Suprapubic skin (tissue), 4 donors: ENCODE measurements around the gene NPHP4. TPM values are rescaled to one million over a fixed set of nuclear protein-coding genes. Genes with fewer than 3 reads are reported as not detected.

Source experiments
- DNase-seq, 2 donors: peaks; one replicate each; pipeline ENCODE4 v3.0.0-alpha.2; 2019; ENCODE audit warnings: low spot score in 2 of 2
- H3K27ac ChIP-seq: fragments of 200-600 bp; sonication (generic); one replicate; pipeline ENCODE4 v1.5.1; 2019
- H3K27me3 ChIP-seq: fragments of 200-600 bp; sonication (generic); one replicate; pipeline ENCODE4 v1.5.1; 2019
- H3K36me3 ChIP-seq: fragments of 200-600 bp; sonication (generic); one replicate; pipeline ENCODE4 v1.5.1; 2019
- H3K4me1 ChIP-seq: fragments of 200-600 bp; sonication (generic); one replicate; pipeline ENCODE4 v1.5.1; 2019
- H3K4me3 ChIP-seq: fragments of 200-600 bp; sonication (generic); one replicate; pipeline ENCODE4 v1.5.1; 2019; ENCODE audit warnings: mild to moderate bottlenecking
- H3K9me3 ChIP-seq: fragments of 200-600 bp; sonication (generic); one replicate; pipeline ENCODE4 v1.5.1; 2019
- EP300 ChIP-seq: sonication (generic); formaldehyde crosslinking; IDR thresholded peaks from one replicate; pipeline ENCODE4 v1.6.1; 2017; ENCODE audit warnings: antibody characterized with exemption
- POLR2A ChIP-seq, 2 donors: fragments of 450-650 bp; IDR thresholded peaks; one replicate each; pipeline ENCODE4 v1.6.1; 2017; ENCODE audit warnings: antibody characterized with exemption in 2 of 2, mild to moderate bottlenecking in 2 of 2, moderate library complexity in 2 of 2
- POLR2AphosphoS5 ChIP-seq, 3 donors: sonication (generic); formaldehyde crosslinking; IDR thresholded peaks; one replicate each; pipeline ENCODE4 v1.6.1; 2017; ENCODE audit warnings: antibody characterized with exemption in 3 of 3
- WGBS: methylation state at CpG from one replicate; pipeline ENCODE4 v1.1.5; 2018; 5-methylcytosine and 5-hydroxymethylcytosine counted together
- total RNA-seq, 4 donors: library from RNA; depleted of rRNA; stranded (reverse); fragments of >200 nt; gene quantifications; one replicate each; pipeline ENCODE4 v1.1.0, GENCODE V29; 2016
- TF ChIP-seq, protein P1 (sequence below), 2 donors: fragments of 200-600 bp in 1 of 2; fragments of 450-650 bp in 1 of 2; sonication (generic) in 1 of 2; IDR thresholded peaks; one replicate each; pipeline ENCODE4 v1.5.1; 2016 to 2019; ENCODE audit warnings: antibody characterized with exemption in 2 of 2, mild to moderate bottlenecking in 1 of 2, moderate library complexity in 1 of 2

The NPHP4 gene
- total RNA-seq, 4 donors from 2014 or later, result 26.3 to 33.7 (median 29.1) TPM

DNA sequence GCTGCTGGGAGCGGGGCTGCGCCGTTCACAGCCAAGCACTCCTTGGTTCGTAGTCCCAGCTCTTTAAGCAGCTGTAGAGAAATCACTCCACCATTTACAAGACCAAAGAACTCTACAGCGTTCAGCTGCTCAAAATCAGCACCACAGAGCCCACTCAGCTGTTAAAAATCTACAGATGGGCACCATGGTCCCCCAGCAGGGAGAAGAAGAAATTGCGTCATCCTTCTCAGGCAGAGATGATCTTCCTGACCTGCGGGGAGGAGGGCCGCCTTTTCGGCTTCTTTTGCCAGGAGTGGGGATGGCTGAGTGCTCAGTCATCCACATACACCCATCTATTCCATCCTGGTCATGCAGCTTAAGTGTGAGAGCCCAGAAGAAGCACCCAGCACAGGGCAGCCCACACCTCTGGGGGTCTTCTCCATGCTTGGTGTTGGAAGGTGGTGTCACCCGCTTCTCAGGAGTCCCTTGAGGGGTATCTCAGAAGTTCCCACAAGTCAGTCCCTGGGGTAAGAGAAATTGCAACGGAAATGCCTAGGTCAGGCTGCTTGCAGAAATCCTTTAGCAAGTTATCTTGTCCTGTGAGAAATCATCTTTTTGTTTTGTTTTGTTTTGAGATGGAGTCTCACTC lies 163.8 kb downstream of the NPHP4 start:
- 70% methylated on average over 11 of the region's 11 CpGs for WGBS
- no peak for DNase-seq
- no peak for TF ChIP-seq POLR2A (IDR thresholded peaks at IDR 0.05)
- TF ChIP-seq, protein P1, sequence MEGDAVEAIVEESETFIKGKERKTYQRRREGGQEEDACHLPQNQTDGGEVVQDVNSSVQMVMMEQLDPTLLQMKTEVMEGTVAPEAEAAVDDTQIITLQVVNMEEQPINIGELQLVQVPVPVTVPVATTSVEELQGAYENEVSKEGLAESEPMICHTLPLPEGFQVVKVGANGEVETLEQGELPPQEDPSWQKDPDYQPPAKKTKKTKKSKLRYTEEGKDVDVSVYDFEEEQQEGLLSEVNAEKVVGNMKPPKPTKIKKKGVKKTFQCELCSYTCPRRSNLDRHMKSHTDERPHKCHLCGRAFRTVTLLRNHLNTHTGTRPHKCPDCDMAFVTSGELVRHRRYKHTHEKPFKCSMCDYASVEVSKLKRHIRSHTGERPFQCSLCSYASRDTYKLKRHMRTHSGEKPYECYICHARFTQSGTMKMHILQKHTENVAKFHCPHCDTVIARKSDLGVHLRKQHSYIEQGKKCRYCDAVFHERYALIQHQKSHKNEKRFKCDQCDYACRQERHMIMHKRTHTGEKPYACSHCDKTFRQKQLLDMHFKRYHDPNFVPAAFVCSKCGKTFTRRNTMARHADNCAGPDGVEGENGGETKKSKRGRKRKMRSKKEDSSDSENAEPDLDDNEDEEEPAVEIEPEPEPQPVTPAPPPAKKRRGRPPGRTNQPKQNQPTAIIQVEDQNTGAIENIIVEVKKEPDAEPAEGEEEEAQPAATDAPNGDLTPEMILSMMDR (IDR thresholded peaks at IDR 0.05), result no peak
- Histone ChIP-seq H3K27ac (no peak overlapping the region), H3K36me3 (no peaks in the 10 kb centered on the region), H3K4me3 (no peak overlapping the region), H3K4me1 (no peaks in the 10 kb centered on the region), H3K9me3 (no peaks in the 10 kb centered on the region), H3K27me3 (peaks cover 24% of the 10 kb centered on the region)

DNA sequence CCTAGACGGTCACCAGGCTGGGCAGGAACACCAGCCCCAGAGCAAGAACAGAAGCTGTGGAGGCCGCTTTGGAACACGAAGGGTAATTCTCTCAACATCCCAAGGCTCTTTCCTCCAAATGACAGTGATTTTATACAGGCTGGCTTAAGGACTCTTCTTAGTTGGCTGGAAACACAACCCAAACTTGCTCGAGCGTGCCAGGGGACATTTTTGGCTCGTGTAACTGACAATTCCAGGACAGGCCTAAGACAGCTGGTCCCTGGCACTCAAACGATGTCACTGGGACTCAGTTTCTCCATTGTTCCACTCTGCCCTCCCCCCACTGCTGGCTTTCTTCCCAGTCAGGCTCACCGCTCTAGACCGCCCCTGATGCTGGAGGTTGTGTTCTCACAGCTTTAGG lies 164.7 kb downstream of the NPHP4 start:
- Histone ChIP-seq H3K27ac (no peak overlapping the region), H3K4me3 (no peak overlapping the region), H3K4me1 (no peaks in the 10 kb centered on the region), H3K36me3 (no peaks in the 10 kb centered on the region), H3K9me3 (no peaks in the 10 kb centered on the region), H3K27me3 (peaks cover 20% of the 10 kb centered on the region)
- 61% methylated on average over 9 of the region's 9 CpGs for WGBS
- TF ChIP-seq POLR2AphosphoS5 (IDR thresholded peaks at IDR 0.05) (no peak), POLR2A (IDR thresholded peaks at IDR 0.05) (no peak), EP300 (no peak)
- TF ChIP-seq, protein P1 (IDR thresholded peaks at IDR 0.05), result no peak
- DNase-seq, result no peak

DNA sequence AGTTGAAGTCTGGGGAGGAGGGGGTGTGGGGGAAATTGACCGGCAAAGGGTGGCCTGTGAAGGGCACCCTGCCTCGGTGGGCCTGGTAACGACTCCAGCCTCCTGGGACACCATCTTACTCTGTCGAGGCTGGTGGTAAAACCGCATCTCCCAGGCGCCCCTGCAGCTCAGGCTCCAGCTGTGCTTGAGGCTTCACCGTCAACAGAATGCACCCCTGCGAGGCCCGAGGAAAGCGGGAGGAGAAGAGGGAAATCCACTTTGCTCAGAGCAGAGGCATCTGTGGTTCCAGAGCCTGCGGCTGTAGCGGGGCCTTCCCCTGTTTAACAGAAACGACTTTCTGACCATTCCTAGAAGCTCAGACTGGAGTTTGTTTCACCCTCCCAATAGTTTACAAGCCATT lies 165.6 kb downstream of the NPHP4 start:
- TF ChIP-seq, protein P1 (IDR thresholded peaks at IDR 0.05), result no peak
- no peak for TF ChIP-seq EP300
- TF ChIP-seq POLR2A (IDR thresholded peaks at IDR 0.05), result no peak
- TF ChIP-seq POLR2AphosphoS5 (IDR thresholded peaks at IDR 0.05), result no peak
- no peak for DNase-seq
- Histone ChIP-seq H3K4me3 (no peak overlapping the region), H3K27ac (no peak overlapping the region), H3K9me3 (no peaks in the 10 kb centered on the region), H3K27me3 (peaks cover 21% of the 10 kb centered on the region), H3K36me3 (no peaks in the 10 kb centered on the region), H3K4me1 (no peaks in the 10 kb centered on the region)
- WGBS, result 69% methylated on average over 3 of the region's 13 CpGs

DNA sequence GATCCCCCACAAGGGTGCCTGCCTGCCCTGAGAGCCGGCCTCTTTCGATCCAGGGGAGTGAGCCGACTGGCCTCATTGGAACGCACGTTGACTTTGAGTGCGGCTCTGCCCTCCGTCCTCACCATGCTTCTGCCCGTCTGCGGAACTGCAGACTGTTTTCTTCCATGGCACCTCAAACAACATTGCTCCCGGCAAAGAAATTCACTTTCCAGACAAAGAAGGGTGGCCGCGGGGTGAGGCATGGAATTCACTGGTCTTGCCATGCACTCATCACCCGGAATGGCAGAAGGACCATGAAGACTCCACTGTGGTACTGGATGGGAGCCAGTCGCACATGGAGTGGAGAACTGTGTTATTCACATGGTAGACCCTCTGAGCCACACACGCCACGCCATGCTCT lies 169.5 kb downstream of the NPHP4 start:
- peaks cover 26% of the 10 kb centered on the region for H3K27me3 ChIP-seq
- DNase-seq, result no peak
- H3K4me3 ChIP-seq, result no peak overlapping the region
- 95% methylated on average over 16 of the region's 16 CpGs for WGBS
- no peaks in the 10 kb centered on the region for H3K9me3 ChIP-seq
- TF ChIP-seq POLR2A (IDR thresholded peaks at IDR 0.05) (no peak), POLR2AphosphoS5 (IDR thresholded peaks at IDR 0.05) (no peak), EP300 (no peak)
- TF ChIP-seq, protein P1 (IDR thresholded peaks at IDR 0.05), result no peak
- H3K4me1 ChIP-seq, result no peaks in the 10 kb centered on the region
- H3K27ac ChIP-seq, result no peak overlapping the region
- no peaks in the 10 kb centered on the region for H3K36me3 ChIP-seq

DNA sequence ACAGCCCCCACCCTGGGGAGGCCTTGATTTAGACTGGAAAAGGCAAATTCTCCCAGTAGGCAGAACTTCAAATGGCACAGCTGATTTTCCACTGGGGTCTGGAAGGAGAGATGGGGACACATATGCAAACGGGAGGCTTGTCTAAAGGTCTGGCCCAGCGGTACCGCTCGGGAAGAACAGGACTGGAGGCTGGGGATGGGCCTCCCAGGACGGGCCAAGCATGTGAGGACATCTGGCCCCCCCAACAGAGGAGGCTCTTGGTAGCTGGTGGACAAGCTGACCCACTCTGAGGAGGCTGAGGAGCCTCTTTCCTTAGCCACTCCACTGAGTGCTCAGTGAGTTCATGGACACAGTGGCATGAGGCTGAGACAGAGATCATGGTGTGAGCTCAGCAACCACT lies 170.0 kb downstream of the NPHP4 start:
- no peaks in the 10 kb centered on the region for H3K4me1 ChIP-seq
- no peak overlapping the region for H3K27ac ChIP-seq
- TF ChIP-seq POLR2A (IDR thresholded peaks at IDR 0.05), result no peak
- TF ChIP-seq, protein P1 (IDR thresholded peaks at IDR 0.05), result no peak
- no peak for TF ChIP-seq POLR2AphosphoS5 (IDR thresholded peaks at IDR 0.05)
- TF ChIP-seq EP300, result no peak
- H3K4me3 ChIP-seq, result no peak overlapping the region
- 81% methylated on average over 4 of the region's 5 CpGs for WGBS
- no peaks in the 10 kb centered on the region for H3K9me3 ChIP-seq
- peaks cover 30% of the 10 kb centered on the region for H3K27me3 ChIP-seq
- no peaks in the 10 kb centered on the region for H3K36me3 ChIP-seq
- DNase-seq, result no peak
